AG04449 (cell line): ENCODE data around the gene GNA15.
"Not testable (repeated sequence)": the region's sequence is repeated elsewhere in the genome, so short reads cannot be mapped to it uniquely, and the experiment has no call there.

ENCODE experiments used
- CTCF ChIA-PET: fragments of 350-600 bp; formaldehyde crosslinking; extraction: SDS; loops from one replicate; lab custom pipeline; 2021; ENCODE audit warnings: antibody characterized with exemption; lab: Yijun Ruan, JAX
- POLR2A ChIA-PET: fragments of 400-600, 350-600 bp; formaldehyde crosslinking; extraction: SDS; loops from one replicate; lab custom pipeline; 2020; ENCODE audit warnings: antibody characterized with exemption, inconsistent platforms; lab: Yijun Ruan, JAX
- DNase-seq: peaks from one replicate; pipeline ENCODE4 v3.0.0-alpha.2; 2010; ENCODE audit warnings: low read depth, low spot score
- H3K4me3 ChIP-seq: 2 replicates; pipeline ENCODE4 v1.5.1; 2011; ENCODE audit warnings: low read depth, mild to moderate bottlenecking, control low read depth, low read length
- TF ChIP-seq, protein P1 (sequence below): IDR thresholded peaks from one replicate; pipeline ENCODE4 v1.5.1; 2011; ENCODE audit warnings: mild to moderate bottlenecking, moderate library complexity, low read length, control low read depth, inconsistent platforms; ENCODE audit not compliant: insufficient read depth; ENCODE audit errors: missing control alignments

GNA15 gene

DNA sequence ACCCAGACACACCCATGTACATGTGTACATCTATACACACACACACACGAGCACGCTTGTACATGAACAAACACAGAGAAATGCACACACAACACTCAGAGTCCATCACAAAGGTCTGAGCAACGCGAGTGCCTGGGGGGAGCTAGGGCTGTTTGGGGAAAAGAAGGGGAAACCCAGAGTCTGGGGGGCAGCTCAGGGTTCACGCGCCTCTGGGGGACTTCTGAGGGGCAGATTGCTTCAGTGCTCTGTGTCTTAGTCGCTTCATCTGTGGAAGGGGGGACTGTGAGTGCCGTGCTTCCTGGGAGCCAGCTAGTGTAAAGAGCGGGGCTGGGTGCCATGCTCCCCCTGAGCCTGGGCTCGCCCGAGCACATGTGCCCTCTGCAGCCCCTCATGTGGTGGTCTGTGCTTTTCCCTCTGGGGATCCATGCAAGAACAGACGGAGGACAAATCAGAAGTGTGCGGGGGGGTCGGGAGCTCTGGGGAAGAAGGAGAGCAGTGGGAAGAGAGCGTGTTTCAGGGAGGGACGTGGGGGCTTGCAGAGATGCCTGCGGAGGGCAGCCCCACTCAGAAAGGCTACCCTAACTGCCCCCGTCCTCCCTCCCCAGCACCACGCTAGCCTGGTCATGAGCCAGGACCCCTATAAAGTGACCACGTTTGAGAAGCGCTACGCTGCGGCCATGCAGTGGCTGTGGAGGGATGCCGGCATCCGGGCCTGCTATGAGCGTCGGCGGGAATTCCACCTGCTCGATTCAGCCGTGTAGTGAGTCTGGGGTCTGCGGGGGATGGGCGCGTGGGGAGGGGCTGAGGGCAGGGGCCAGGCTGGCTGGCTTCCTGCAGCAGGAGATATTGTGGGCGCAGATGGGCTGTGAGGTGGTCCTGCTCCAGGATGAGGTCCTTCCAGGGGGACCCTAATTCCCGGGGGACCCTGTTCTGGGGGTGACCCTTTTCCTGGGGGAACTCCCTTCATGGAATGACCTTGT, 14.0 kb downstream of the GNA15 start:
- ChIA-PET CTCF (no interaction called here), POLR2A (no interaction called here)
- H3K4me3 ChIP-seq: no peak overlapping the region
- TF ChIP-seq, protein P1, sequence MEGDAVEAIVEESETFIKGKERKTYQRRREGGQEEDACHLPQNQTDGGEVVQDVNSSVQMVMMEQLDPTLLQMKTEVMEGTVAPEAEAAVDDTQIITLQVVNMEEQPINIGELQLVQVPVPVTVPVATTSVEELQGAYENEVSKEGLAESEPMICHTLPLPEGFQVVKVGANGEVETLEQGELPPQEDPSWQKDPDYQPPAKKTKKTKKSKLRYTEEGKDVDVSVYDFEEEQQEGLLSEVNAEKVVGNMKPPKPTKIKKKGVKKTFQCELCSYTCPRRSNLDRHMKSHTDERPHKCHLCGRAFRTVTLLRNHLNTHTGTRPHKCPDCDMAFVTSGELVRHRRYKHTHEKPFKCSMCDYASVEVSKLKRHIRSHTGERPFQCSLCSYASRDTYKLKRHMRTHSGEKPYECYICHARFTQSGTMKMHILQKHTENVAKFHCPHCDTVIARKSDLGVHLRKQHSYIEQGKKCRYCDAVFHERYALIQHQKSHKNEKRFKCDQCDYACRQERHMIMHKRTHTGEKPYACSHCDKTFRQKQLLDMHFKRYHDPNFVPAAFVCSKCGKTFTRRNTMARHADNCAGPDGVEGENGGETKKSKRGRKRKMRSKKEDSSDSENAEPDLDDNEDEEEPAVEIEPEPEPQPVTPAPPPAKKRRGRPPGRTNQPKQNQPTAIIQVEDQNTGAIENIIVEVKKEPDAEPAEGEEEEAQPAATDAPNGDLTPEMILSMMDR: no peak
- no peak for DNase-seq

DNA sequence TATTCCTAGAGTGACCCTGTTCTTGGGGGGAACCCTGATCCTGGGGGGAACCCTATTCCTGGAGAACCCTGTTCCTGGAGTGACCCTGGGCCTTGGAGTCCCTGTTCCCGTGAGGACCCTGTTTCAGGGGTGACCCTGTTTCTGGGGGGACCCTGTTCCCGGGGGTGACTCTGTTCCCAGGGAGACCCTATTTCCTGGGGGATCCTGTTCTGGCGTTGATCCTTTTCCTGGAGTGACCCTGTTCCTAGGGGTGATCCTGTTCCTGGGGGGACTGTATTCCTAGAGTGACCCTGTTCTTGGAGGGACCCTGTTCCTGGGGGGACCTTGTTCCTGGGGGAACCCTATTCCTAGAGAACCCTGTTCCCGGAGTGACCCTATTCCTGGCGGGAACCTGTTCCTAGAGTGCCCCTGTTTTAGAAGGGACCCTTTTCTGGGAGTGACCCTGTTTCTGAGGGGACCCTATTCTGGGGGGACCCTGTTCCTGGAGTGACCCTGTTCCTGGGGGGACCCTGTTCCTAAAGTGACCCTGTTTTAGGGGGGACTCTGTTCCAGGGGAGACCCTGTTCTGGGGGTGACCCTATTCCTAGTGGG, 15.0 kb downstream of the GNA15 start:
- TF ChIP-seq, protein P1: no peak

DNA sequence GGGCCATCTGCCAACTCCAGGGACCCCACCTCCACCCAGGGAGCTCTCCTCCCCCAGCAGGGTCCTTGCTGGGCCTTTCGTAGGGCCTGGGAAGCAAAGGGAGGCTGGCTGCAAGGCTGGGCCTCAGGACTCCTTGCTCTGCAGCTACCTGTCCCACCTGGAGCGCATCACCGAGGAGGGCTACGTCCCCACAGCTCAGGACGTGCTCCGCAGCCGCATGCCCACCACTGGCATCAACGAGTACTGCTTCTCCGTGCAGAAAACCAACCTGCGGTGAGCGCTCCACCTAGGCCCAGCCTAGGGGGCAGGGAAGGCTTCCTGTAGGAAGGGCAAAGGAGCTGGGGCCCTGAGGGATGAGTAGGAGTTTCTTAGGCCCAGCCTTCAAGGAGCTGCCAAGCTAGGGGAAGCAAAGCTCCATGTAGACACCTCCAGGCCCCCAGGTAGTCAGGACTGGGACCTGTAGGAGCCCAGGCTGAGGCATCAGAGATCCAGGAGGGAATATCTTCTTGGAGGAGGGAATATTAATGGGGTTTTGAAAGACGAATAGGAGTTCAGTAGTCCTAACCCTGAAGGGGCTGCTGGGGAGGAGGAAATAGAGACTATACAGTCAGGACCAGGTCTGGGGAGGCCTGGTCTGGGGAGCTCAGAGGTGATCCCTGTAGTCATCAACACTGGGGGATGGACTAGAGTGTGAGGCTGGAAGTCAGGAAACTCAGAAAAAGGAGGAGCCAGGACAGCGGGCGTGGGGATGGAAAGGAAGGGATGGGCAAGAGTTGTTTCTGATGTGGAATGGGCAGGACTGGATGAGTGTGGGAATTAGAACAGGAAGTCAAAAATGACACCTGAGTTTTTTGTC, 16.0 kb downstream of the GNA15 start:
- TF ChIP-seq, protein P1: no peak
- ChIA-PET CTCF (interaction anchor here (0.5 to 2.6 kb wide), 8 partner anchors 9 to 1618 kb away, joined by 3 to 19 read pairs (median 4); no protein-coding TSS in a partner anchor), POLR2A (no interaction called here)
- no peak overlapping the region for H3K4me3 ChIP-seq
- no peak for DNase-seq

More for the DNA sequence above, 15.0 kb downstream of the GNA15 start:
- ChIA-PET CTCF (interaction anchor here (0.5 to 2.6 kb wide), 5 partner anchors 9 to 1617 kb away, joined by 3 to 19 read pairs (median 4); no protein-coding TSS in a partner anchor), POLR2A (no interaction called here)
- no peak for DNase-seq
- no peak overlapping the region for H3K4me3 ChIP-seq

DNA sequence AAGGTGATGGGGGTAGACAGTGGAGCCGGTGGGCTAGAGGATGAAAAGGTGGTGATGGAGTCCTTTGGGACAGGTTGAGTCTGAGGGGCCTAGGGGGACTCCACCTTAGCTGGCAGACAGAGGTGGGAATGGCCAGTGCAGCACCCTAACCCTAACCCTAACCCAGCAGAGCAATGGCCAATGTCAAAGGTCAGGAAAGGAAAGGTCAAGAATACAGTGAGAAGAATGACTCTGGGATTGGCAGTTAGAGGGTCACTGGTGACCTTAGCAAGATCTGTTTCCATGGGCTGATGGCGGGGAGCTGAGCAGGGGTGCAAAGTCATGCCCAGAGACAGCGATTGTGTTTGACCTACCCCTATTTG, 16.6 kb downstream of the GNA15 start:
- no peak for DNase-seq
- ChIA-PET POLR2A (no interaction called here), CTCF (interaction anchor here (0.5 to 2.6 kb wide), 6 partner anchors 9 to 201 kb away, joined by 3 to 19 read pairs (median 5); no protein-coding TSS in a partner anchor)
- TF ChIP-seq, protein P1: no peak
- H3K4me3 ChIP-seq: no peak overlapping the region

DNA sequence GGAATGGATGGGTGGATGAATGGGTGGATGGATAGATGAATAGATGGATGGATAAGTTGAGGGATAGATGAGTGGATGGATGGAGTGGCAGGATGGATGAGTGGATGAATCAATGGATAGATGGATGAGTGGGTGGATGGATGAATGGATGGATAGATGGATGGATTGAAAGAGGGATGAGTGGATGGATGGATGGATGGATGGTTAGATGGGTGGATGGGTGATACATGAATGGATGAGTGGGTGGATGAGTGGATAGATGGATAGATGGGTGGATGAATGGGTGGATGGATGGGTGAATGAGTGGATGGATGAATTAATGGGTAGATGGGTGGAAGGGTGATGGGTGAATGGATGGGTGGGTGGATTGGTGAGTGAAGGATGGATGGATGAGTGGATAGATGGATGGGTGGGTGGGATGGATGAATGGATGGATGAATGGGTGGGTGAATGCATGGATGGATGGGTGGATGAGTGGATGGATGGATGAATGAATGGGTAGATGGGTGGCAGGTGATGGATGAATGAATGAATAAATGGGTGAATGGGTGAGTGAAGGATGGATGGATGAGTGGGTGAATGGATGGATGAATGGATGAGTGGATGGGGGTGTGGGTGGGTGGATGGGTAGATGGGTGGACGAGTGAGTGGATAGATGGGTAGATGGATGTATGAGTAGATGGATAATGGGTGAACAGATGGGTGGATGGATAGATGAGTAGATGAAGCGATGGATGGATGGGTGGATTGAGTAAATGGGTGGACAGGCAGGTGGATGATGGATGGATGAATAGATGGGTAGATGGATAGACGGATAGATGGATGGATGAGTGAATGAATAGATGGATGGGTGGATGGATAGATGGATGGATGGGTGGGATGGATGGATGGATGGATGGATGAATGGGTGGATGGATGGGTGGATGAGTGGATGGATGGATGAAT, 17.7 kb downstream of the GNA15 start:
- no peak for DNase-seq
- CTCF ChIA-PET: interaction anchor here (2.0 to 2.6 kb wide), 2 partner anchors 8 to 24 kb away, joined by 6 to 19 read pairs; no protein-coding TSS in a partner anchor
- TF ChIP-seq, protein P1: no peak
- POLR2A ChIA-PET: no interaction called here
- H3K4me3 ChIP-seq: no peak overlapping the region

DNA sequence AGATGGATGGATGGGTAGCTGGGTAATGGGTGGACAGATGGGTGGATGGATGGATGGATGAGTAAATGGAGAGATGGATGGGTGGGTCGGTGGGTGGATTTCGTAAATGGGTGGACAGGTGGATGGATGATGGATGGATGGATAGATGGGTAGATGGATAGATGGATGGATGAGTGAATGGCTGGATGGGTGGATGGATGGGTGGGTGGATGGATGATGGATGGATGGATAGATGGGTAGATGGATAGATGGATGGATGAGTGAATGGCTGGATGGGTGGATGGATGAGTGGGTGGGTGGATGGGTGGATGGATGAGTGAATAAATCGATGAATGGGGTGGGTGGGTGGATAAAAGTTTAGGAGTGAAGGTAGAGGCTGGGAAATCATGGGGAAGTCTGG, 18.6 kb downstream of the GNA15 start:
- H3K4me3 ChIP-seq: not testable (repeated sequence)

More for the DNA sequence above, 18.6 kb downstream of the GNA15 start:
- POLR2A ChIA-PET, CTCF ChIA-PET, DNase-seq: not testable (repeated sequence)
